ENCODE results near the gene TAGAP. TPM values are rescaled to one million over a fixed set of nuclear protein-coding genes. Genes with fewer than 3 reads are reported as not detected.

Gene TAGAP
- total RNA-seq, 1 experiment from 2014 or later = not detected

Other genes with a start within 250 kb of the TAGAP start
- gene EZR, start 225.6 kb downstream of the TAGAP start, total RNA-seq (2014; rRNA removed; shearing (Covaris generic)) = 198 and 231 TPM in 2 replicates
- gene RSPH3, start 44.8 kb downstream of the TAGAP start, total RNA-seq (2014; rRNA removed; shearing (Covaris generic)) = 1.9 and 3.6 TPM in 2 replicates
- gene FNDC1, start 124.4 kb upstream of the TAGAP start, total RNA-seq (2014; rRNA removed; shearing (Covaris generic)) = not detected in 2 replicates

Measured in NCI-H460 (cell line).